OCI-LY3 (cell line): ENCODE measurements around the gene FBXW7.
A peak's percentile ranks its signal among the peaks of the same experiment; 100 is the strongest.

ENCODE experiments used
- H2AFZ ChIP-seq: fragments of 200-600, 300-600 bp; shearing (Covaris generic); 2 replicates; pipeline ENCODE4 v1.6.0; 2014; ENCODE audit warnings: antibody characterized with exemption, low read depth, low read length
- H3K27ac ChIP-seq: fragments of 200-600, 300-600 bp; sonication (generic); 2 replicates; pipeline ENCODE4 v1.5.1; 2014; ENCODE audit warnings: mild to moderate bottlenecking, low read length, moderate library complexity, mixed read lengths
- H3K27me3 ChIP-seq: fragments of 200-600, 300-600 bp; sonication (generic); 2 replicates; pipeline ENCODE4 v1.6.1; 2014; ENCODE audit warnings: low read depth, low read length, mixed read lengths
- H3K36me3 ChIP-seq: fragments of 200-600, 300-600 bp; sonication (generic); replicated peaks from 2 replicates; pipeline ENCODE3; 2014; ENCODE audit warnings: low read depth, low read length, mixed read lengths
- H3K4me1 ChIP-seq: fragments of 300-600, 200-600 bp; sonication (generic); 2 replicates; pipeline ENCODE4 v1.6.1; 2014; ENCODE audit warnings: low read length, mixed read lengths
- H3K4me2 ChIP-seq: fragments of 200-600, 300-600 bp; sonication (generic); 2 replicates; pipeline ENCODE4 v1.6.1; 2014; ENCODE audit warnings: low read length, mixed read lengths
- H3K4me3 ChIP-seq: fragments of 300-600, 200-600 bp; sonication (generic); 2 replicates; pipeline ENCODE4 v1.5.1; 2014; ENCODE audit warnings: antibody characterized with exemption, mild to moderate bottlenecking, low read length, moderate library complexity
- H3K79me2 ChIP-seq: fragments of 300-600, 200-600 bp; shearing (Covaris generic); 2 replicates; pipeline ENCODE4 v1.6.1; 2014; ENCODE audit warnings: mild to moderate bottlenecking, low read length, mixed read lengths
- H3K9ac ChIP-seq: fragments of 300-600, 200-600 bp; shearing (Covaris generic); 2 replicates; pipeline ENCODE4 v1.6.0; 2014; ENCODE audit warnings: mild to moderate bottlenecking, low read length, moderate library complexity
- H3K9me3 ChIP-seq: fragments of 200-600, 300-600 bp; shearing (Covaris generic); 2 replicates; pipeline ENCODE4 v1.6.1; 2014; ENCODE audit warnings: low read length, mixed read lengths; ENCODE audit not compliant: insufficient read depth
- H4K20me1 ChIP-seq: fragments of 200-600, 300-600 bp; sonication (generic); 2 replicates; pipeline ENCODE4 v1.6.1; 2016; ENCODE audit warnings: low read length, mixed read lengths; ENCODE audit not compliant: insufficient read depth
- CTCF ChIP-seq: fragments of 200-600, 300-600 bp; sonication (generic); IDR thresholded peaks from 2 replicates; pipeline ENCODE4 v1.5.1; 2014; ENCODE audit warnings: antibody characterized with exemption, low read length, low read depth
- EZH2phosphoT487 ChIP-seq: fragments of 200-600 bp; shearing (Covaris generic); IDR thresholded peaks from 2 replicates; pipeline ENCODE4 v1.6.1; 2018; ENCODE audit warnings: antibody characterized with exemption, mixed run types, low read depth

FBXW7 gene

GRCh38 chr4:152456609-152457008, 79.3 kb downstream of the FBXW7 start:
- peaks cover 83% of the 10 kb centered on the region for H3K79me2 ChIP-seq

DNA sequence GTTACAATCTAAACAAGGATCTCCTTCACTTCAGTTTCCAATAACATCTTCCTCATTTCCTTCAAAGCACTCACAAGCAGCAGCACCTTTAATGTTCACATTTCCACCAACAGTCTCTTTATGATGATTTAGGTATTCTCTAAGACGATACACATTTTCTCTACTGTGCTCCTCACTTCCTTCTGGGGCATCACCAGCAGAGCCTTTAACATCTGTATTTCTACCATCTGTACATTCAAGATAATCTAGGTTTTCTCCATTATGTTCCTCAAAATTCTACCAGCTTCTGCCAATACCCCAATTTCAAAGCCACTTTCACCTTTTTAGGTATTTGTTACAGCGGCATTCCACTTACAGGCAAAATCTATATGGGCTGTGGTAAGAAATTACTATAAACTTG, 80.6 kb downstream of the FBXW7 start:
- Histone ChIP-seq H3K27ac (no peak overlapping the region), H3K4me2 (peak overlapping the region; percentile 19), H3K36me3 (no peaks in the 10 kb centered on the region), H3K27me3 (no peaks in the 10 kb centered on the region), H2AFZ (no peak overlapping the region), H3K9ac (no peak overlapping the region), H3K79me2 (peaks cover 82% of the 10 kb centered on the region), H3K4me3 (no peak overlapping the region), H3K4me1 (peaks cover 37% of the 10 kb centered on the region), H3K9me3 (no peaks in the 10 kb centered on the region), H4K20me1 (peaks cover 49% of the 10 kb centered on the region)
- no peak for TF ChIP-seq CTCF
- no peak for TF ChIP-seq EZH2phosphoT487

More at GRCh38 chr4:152456609-152457008, 79.3 kb downstream of the FBXW7 start:
- Histone ChIP-seq H3K4me1 (peaks cover 42% of the 10 kb centered on the region), H3K4me2 (no peak overlapping the region), H3K27ac (no peak overlapping the region), H2AFZ (no peak overlapping the region), H3K9me3 (no peaks in the 10 kb centered on the region), H4K20me1 (peaks cover 52% of the 10 kb centered on the region), H3K27me3 (no peaks in the 10 kb centered on the region), H3K9ac (no peak overlapping the region), H3K36me3 (peaks cover under 1% of the 10 kb centered on the region), H3K4me3 (no peak overlapping the region)
- TF ChIP-seq CTCF (no peak), EZH2phosphoT487 (no peak)

- Histone ChIP-seq H3K4me3 (no peak overlapping the region), H3K79me2 (peaks cover 79% of the 10 kb centered on the region)
Observed at GRCh38 chr4:152454398-152455011, 81.4 kb downstream of the FBXW7 start.

DNA sequence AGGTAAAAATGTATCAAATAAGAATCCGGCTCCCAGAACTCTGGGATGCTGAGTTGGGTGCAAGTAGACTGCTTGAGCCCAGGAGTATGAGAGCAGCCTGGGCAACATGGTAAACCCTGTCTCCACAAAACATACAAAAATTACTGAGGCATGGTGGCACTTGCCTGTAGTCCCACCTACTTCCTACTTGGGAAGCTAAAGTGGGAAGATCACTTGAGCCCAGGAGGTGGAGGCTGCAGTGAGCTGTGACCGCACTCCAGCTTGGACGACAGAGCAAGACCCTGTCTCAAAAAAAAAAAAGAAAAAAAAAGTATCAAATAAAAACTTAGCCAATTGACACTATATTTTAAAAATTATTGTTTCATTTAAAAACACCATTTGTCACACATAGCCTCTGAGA, 84.4 kb downstream of the FBXW7 start:
- peaks cover 75% of the 10 kb centered on the region for H3K79me2 ChIP-seq
- TF ChIP-seq CTCF (no peak), EZH2phosphoT487 (no peak)
- H3K4me2 ChIP-seq = no peak overlapping the region

More at GRCh38 chr4:152454398-152455011, 81.4 kb downstream of the FBXW7 start:
- Histone ChIP-seq H3K4me1 (peaks cover 31% of the 10 kb centered on the region), H3K27me3 (no peaks in the 10 kb centered on the region), H4K20me1 (peaks cover 52% of the 10 kb centered on the region), H3K9ac (no peak overlapping the region), H3K4me2 (no peak overlapping the region), H3K27ac (no peak overlapping the region), H3K9me3 (no peaks in the 10 kb centered on the region), H2AFZ (no peak overlapping the region), H3K36me3 (no peaks in the 10 kb centered on the region)
- TF ChIP-seq EZH2phosphoT487 (no peak), CTCF (peak; percentile 93)

More for the DNA sequence above, 84.4 kb downstream of the FBXW7 start:
- H3K27me3 ChIP-seq = no peaks in the 10 kb centered on the region
- no peak overlapping the region for H3K27ac ChIP-seq
- no peak overlapping the region for H3K9ac ChIP-seq
- no peaks in the 10 kb centered on the region for H3K36me3 ChIP-seq
- H2AFZ ChIP-seq = no peak overlapping the region
- H3K9me3 ChIP-seq = no peaks in the 10 kb centered on the region
- H3K4me3 ChIP-seq = no peak overlapping the region
- peaks cover 18% of the 10 kb centered on the region for H3K4me1 ChIP-seq
- peaks cover 50% of the 10 kb centered on the region for H4K20me1 ChIP-seq
